GM12875 (cell line): ENCODE results near the gene HDAC4.

ENCODE experiments used
- H3K4me3 ChIP-seq: one replicate; pipeline ENCODE4 v1.5.1; 2011; ENCODE audit warnings: low read depth, low read length, control low read depth
- TF ChIP-seq, protein P1 (sequence below): IDR thresholded peaks from 2 replicates; pipeline ENCODE4 v1.5.1; 2011; ENCODE audit warnings: low read depth, mild to moderate bottlenecking, control low read depth, inconsistent platforms, low read length, moderate library complexity, borderline replicate concordance; ENCODE audit not compliant: insufficient read depth

The HDAC4 gene

DNA sequence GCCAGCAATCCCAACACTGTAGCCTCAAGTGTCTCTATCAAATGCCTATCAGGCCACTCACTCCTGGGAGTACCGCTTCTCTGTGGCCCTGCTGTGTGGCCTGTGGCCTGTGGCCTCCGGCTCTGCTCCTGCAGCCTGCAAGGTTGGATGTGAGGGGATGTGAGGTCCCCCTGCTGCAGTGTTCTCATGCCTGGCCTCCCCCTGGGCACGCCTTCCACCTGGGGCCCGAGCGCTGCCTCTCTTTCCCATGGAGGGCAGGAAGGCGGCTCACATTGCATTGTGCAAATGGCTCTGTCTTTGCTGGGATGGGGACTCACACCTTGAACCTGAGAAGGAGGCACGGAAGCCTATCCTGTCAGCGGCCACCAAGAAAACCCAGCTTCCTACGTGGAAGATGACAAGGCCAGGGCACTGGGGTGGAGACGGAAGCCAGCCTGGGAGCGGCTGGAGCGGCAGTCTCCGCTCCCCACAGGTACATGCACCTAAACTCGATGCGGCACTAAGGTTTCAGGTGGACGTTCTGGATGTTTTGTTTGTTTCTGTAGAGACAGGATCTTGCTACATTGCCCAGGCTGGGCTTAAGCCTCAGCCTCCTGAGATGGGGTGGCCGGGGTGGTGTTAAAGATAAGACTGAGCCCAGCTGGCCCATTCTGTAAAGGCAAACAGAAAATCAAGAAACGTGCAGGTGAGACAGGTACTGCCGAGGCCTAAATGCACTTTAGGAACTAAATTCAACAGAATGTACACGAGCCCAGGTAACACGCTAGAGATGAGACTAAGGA, 140.1 kb downstream of the HDAC4 start:
- no peak overlapping the region for H3K4me3 ChIP-seq

DNA sequence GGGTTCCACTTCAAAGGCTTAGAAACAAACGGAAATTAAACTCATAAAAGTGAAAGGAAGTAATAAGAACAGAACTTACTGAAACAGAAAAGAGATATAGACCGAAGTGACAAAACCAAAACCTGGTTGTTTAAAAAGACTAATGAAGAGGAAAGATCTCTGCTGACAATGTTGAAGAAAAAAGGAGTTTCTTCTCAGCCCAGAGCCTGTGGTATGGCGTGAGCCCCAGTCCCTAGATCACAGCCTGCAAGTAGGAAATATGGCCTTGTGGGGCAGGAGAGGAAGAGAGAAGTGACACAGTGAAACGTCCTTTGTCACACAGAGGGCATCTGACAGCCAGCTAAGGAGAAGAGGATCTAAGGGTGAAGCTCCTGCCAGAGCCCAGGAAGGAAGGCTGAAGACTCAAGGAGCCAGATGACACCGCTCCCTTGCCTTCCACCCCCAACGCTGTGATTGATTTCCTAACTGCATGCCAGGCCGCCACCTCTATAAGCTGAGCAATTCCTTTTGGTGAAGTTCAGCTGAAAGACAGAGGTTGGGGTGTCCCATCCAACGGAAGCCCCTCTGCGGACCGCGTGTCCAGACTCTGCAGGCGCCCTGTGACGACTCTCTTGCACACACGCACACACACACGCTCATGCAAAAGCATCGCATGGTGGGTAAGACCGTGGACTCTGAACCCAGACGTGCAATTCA, 141.1 kb downstream of the HDAC4 start:
- no peak overlapping the region for H3K4me3 ChIP-seq
- TF ChIP-seq, protein P1, sequence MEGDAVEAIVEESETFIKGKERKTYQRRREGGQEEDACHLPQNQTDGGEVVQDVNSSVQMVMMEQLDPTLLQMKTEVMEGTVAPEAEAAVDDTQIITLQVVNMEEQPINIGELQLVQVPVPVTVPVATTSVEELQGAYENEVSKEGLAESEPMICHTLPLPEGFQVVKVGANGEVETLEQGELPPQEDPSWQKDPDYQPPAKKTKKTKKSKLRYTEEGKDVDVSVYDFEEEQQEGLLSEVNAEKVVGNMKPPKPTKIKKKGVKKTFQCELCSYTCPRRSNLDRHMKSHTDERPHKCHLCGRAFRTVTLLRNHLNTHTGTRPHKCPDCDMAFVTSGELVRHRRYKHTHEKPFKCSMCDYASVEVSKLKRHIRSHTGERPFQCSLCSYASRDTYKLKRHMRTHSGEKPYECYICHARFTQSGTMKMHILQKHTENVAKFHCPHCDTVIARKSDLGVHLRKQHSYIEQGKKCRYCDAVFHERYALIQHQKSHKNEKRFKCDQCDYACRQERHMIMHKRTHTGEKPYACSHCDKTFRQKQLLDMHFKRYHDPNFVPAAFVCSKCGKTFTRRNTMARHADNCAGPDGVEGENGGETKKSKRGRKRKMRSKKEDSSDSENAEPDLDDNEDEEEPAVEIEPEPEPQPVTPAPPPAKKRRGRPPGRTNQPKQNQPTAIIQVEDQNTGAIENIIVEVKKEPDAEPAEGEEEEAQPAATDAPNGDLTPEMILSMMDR, result no peak

More for the DNA sequence above, 140.1 kb downstream of the HDAC4 start:
- TF ChIP-seq, protein P1, result no peak

DNA sequence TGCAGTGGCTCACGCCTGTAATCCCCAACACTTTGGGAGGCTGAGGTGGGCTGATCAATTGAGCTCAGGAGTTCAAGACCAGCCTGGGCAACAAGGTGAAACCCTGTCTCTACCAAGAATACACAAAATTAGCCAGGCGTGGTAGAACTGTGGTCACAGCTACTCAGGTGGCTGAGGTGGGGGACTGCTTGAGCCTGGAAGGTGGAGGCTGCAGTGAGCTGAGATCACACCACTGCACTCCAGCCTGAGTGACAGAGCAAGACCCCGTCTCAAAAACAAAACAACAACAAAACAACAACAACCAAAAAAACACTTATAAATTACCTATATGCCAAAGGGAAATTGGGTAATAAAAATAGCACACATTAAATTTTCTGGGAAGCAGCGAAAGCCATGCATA, 141.6 kb downstream of the HDAC4 start:
- no peak overlapping the region for H3K4me3 ChIP-seq
- TF ChIP-seq, protein P1, result no peak

DNA sequence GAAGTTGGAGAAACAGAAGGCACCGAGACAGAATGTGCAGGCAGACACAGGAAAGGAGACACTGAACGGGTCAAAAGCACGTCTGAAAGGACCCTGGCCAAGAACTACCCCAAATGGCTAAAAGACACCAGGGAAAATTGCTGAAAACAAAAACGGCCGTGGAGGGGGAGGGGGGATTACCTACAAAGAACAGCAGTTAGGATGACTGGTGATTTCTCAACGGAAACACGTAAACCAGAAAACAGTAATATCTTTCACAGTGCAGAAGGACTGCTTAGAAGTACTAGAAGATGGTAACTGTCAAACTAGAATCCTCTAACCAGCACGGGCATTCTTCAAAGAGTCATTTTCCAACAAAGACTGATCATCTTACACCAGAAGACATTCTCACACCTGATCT, 142.6 kb downstream of the HDAC4 start:
- TF ChIP-seq, protein P1, result no peak

DNA sequence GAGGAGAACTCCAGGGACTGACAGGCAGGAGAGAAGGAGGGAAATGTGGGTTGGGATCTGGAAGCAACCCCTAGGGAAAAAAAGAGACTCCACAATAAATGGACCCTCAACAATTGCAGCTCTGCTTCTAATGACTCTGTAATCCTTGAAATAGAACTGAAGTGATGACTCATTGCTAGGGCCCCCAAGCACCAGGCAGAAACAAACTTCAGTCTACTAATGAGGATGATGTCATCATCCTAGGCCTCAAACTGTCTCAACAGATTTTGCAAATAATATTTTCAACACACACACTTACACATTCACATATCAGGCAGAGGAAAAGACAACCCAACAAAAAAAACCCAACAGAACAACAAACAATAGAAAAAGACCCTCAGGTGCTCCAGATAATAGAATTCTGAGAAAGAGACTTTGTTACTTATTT, 143.3 kb downstream of the HDAC4 start:
- no peak overlapping the region for H3K4me3 ChIP-seq
- TF ChIP-seq, protein P1, result no peak

More for the DNA sequence above, 142.6 kb downstream of the HDAC4 start:
- H3K4me3 ChIP-seq, result no peak overlapping the region

DNA sequence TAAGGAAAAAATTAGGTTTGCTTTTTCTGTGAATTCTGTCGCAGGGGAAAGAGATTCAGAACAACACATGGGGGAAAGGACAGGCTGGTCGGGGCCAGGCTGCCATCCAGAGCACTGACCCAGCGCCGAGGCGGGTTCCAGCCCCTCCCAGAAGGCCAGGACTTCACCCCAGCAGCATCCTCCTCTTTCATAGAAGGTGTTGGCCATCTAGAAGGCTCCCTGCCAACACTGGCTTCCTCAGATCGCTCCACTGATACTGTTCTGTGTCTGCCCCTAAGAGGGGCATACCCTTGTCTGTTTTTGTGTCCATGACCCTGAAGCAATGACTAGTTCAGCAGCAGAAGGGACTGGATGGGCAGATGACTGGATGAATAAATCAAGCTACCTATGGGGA, 144.5 kb downstream of the HDAC4 start:
- TF ChIP-seq, protein P1, result no peak
- no peak overlapping the region for H3K4me3 ChIP-seq
